ENCODE results near the gene TAF1B. TPM values are rescaled to one million over a fixed set of nuclear protein-coding genes. Genes with fewer than 3 reads are reported as not detected.

TAF1B gene
- total RNA-seq, 1 experiment from 2014 or later, result 29.9 TPM

- Mint-ChIP-seq H3K4me3 (no peak overlapping the region), H3K27ac (no peak overlapping the region; a peak in 1 of 7 replicates), H3K4me1 (peaks cover 6 to 10% of the 10 kb centered on the region in 2 experiments; a peak in 3 of 4 replicates), H3K27me3 (ENCODE audit: low read depth) (no peaks in the 10 kb centered on the region), H3K9me3 (no peaks in the 10 kb centered on the region), H3K36me3 (ENCODE audit: insufficient read depth in 1 of 3, low read depth in 3 of 3) (no peaks in the 10 kb centered on the region; a peak in 1 of 7 replicates)
- H2BK12ac ChIP-seq (ENCODE audit: insufficient read length, low read depth, low read length), result no peak overlapping the region
- H2BK15ac ChIP-seq (ENCODE audit: low read depth, low read length), result no peak overlapping the region
- no peak overlapping the region for H4K91ac ChIP-seq (ENCODE audit: insufficient read length, low read depth, low read length)
- no peak overlapping the region for H3K9ac ChIP-seq (ENCODE audit: extremely low read depth, insufficient read length, low read length)
- H3K79me2 ChIP-seq (ENCODE audit: insufficient read depth, low read length), result no peaks in the 10 kb centered on the region
- no peak overlapping the region for H3K23ac ChIP-seq (ENCODE audit: insufficient read length, low read depth, low read length)
- H3K4me1 ChIP-seq (ENCODE audit: insufficient read depth, low read length), result no peaks in the 10 kb centered on the region
- H2BK5ac ChIP-seq (ENCODE audit: insufficient read length, low read length), result no peak overlapping the region
- no peak overlapping the region for H3K4me2 ChIP-seq (ENCODE audit: insufficient read depth, insufficient read length, low read length)
- DNase-seq, result no peak
- no CpG with 5 or more reads among the region's 10 CpGs for WGBS (ENCODE audit: extremely low coverage, insufficient read length, low lambda C conversion rate)
- no peak overlapping the region for H3T11ph ChIP-seq (ENCODE audit: low read length)
- no peak overlapping the region for H2BK120ac ChIP-seq (ENCODE audit: low read depth, low read length, poor library complexity, severe bottlenecking)
- no peak overlapping the region for H2AFZ ChIP-seq (ENCODE audit: low read length)
- no peaks in the 10 kb centered on the region for H3K27me3 ChIP-seq (ENCODE audit: insufficient read depth, low read length)
- no peaks in the 10 kb centered on the region for H4K20me1 ChIP-seq (ENCODE audit: control insufficient read depth, insufficient read depth, insufficient read length)
- H3K18ac ChIP-seq (ENCODE audit: insufficient read length, low read depth, low read length), result no peak overlapping the region
- H3K79me1 ChIP-seq (ENCODE audit: insufficient read depth, low read depth, low read length, poor library complexity, severe bottlenecking), result no peaks in the 10 kb centered on the region
- no peak overlapping the region for H3K56ac ChIP-seq (ENCODE audit: insufficient read length, low read depth, low read length)
- H3K4ac ChIP-seq (ENCODE audit: low read depth, low read length), result no peak overlapping the region
- H3K14ac ChIP-seq (ENCODE audit: insufficient read depth, low read length), result no peak overlapping the region
- TF ChIP-seq CTCF (conservative IDR thresholded peaks at IDR 0.05), result no peak
- H3K27ac ChIP-seq (ENCODE audit: insufficient read length, low read depth, low read length), result no peak overlapping the region
- no peaks in the 10 kb centered on the region for H3K9me3 ChIP-seq (ENCODE audit: control insufficient read depth, low read depth, low read length)
- H4K5ac ChIP-seq (ENCODE audit: insufficient read length, low read depth, low read length), result no peak overlapping the region
- H4K8ac ChIP-seq (replicated peaks; ENCODE audit: insufficient read length, low read depth, low read length), result no peak overlapping the region
- no peaks in the 10 kb centered on the region for H3K23me2 ChIP-seq (ENCODE audit: insufficient read length, low read depth, low read length, poor library complexity, severe bottlenecking)
- H2AK5ac ChIP-seq (ENCODE audit: insufficient read length, low read length), result no peak overlapping the region
- no peak overlapping the region for H2BK20ac ChIP-seq (ENCODE audit: low read depth, low read length, poor library complexity, severe bottlenecking)
These were observed 125.6 kb downstream of the TAF1B start for GRCh38 chr2:9968553-9969497.
